ENCODE data around the gene CCNF.
"Not testable (repeated sequence)": the region's sequence is repeated elsewhere in the genome, so short reads cannot be mapped to it uniquely, and the experiment has no call there.

The CCNF gene

DNA sequence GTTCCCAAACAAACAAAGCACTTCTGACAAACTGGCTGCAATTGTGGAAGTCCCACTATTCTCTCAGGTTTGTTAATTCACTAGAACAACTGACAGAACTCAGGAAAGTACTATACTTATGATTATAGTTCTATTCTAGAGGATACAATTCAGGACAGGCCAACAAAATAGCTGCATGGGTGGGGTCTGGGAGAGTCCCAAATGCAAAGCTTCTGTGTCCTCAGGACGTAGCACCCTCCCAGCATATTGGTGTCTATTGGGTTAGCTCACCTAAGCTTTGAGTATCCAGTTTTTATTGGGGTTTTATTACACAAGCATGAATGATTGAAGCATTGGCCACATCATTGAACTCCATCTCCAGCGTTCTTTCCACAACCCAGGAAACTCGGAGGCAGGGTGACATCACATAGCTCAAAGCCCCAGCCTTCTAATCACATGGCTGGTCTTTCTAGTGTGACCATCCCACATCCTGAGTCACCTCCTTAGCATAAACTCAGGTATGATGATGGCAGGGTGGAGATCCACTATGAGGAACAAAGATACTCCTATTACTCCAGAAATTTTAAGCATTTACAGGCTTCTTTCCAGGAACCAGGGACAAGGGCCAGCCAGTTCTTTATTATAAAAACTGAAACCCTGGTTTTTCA, 43.9 kb upstream of the CCNF start:
- no peaks in the 10 kb centered on the region for H3K27me3 ChIP-seq (ENCODE audit: insufficient read depth, poor library complexity, severe bottlenecking)

DNA sequence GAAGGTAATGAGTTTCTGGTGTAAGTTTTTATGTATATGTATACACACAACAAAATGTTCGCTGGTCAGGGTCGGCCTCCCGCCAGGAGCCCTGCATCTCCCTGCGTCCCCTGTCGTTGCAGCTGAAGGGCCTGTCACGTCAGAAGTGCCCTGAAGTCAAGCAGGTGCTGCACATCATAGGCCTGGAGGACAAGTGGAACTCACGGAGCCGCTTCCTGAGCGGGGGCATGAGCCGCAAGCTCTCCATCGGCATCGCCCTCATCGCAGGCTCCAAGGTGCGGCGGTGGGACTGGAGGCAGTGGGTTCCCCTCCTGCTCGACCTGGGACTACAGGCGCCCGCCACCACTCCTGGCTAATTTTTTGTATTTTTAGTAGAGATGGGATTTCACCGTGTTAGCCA, 43.3 kb upstream of the CCNF start:
- H3K27ac ChIP-seq (replicated peaks); DNase-seq (ENCODE audit: low read depth in 1 of 2, low spot score in 1 of 2); H3K4me3 ChIP-seq (replicated peaks; ENCODE audit: insufficient read depth, low read length); H3K27me3 ChIP-seq (ENCODE audit: insufficient read depth, poor library complexity, severe bottlenecking): not testable (repeated sequence)

More for the DNA sequence above, 43.9 kb upstream of the CCNF start:
- no peak for DNase-seq (ENCODE audit: low read depth in 1 of 2, low spot score in 1 of 2)
- H3K27ac ChIP-seq (replicated peaks) = no peak overlapping the region
- TF ChIP-seq, protein P1, sequence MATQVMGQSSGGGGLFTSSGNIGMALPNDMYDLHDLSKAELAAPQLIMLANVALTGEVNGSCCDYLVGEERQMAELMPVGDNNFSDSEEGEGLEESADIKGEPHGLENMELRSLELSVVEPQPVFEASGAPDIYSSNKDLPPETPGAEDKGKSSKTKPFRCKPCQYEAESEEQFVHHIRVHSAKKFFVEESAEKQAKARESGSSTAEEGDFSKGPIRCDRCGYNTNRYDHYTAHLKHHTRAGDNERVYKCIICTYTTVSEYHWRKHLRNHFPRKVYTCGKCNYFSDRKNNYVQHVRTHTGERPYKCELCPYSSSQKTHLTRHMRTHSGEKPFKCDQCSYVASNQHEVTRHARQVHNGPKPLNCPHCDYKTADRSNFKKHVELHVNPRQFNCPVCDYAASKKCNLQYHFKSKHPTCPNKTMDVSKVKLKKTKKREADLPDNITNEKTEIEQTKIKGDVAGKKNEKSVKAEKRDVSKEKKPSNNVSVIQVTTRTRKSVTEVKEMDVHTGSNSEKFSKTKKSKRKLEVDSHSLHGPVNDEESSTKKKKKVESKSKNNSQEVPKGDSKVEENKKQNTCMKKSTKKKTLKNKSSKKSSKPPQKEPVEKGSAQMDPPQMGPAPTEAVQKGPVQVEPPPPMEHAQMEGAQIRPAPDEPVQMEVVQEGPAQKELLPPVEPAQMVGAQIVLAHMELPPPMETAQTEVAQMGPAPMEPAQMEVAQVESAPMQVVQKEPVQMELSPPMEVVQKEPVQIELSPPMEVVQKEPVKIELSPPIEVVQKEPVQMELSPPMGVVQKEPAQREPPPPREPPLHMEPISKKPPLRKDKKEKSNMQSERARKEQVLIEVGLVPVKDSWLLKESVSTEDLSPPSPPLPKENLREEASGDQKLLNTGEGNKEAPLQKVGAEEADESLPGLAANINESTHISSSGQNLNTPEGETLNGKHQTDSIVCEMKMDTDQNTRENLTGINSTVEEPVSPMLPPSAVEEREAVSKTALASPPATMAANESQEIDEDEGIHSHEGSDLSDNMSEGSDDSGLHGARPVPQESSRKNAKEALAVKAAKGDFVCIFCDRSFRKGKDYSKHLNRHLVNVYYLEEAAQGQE (IDR thresholded peaks at IDR 0.05; ENCODE audit: insufficient replicate concordance, low read depth) = no peak
- TF ChIP-seq, protein P2, sequence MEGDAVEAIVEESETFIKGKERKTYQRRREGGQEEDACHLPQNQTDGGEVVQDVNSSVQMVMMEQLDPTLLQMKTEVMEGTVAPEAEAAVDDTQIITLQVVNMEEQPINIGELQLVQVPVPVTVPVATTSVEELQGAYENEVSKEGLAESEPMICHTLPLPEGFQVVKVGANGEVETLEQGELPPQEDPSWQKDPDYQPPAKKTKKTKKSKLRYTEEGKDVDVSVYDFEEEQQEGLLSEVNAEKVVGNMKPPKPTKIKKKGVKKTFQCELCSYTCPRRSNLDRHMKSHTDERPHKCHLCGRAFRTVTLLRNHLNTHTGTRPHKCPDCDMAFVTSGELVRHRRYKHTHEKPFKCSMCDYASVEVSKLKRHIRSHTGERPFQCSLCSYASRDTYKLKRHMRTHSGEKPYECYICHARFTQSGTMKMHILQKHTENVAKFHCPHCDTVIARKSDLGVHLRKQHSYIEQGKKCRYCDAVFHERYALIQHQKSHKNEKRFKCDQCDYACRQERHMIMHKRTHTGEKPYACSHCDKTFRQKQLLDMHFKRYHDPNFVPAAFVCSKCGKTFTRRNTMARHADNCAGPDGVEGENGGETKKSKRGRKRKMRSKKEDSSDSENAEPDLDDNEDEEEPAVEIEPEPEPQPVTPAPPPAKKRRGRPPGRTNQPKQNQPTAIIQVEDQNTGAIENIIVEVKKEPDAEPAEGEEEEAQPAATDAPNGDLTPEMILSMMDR (IDR thresholded peaks at IDR 0.05; ENCODE audit: insufficient read depth, low read length) = no peak
- no peak for TF ChIP-seq POLR2AphosphoS5 (IDR thresholded peaks at IDR 0.05; ENCODE audit: low read depth)
- no peak for TF ChIP-seq SPI1 (IDR thresholded peaks at IDR 0.05; ENCODE audit: borderline replicate concordance, low read depth)
- TF ChIP-seq GABPA (IDR thresholded peaks at IDR 0.05; ENCODE audit: low read depth) = no peak
- no peak overlapping the region for H3K4me3 ChIP-seq (replicated peaks; ENCODE audit: insufficient read depth, low read length)

DNA sequence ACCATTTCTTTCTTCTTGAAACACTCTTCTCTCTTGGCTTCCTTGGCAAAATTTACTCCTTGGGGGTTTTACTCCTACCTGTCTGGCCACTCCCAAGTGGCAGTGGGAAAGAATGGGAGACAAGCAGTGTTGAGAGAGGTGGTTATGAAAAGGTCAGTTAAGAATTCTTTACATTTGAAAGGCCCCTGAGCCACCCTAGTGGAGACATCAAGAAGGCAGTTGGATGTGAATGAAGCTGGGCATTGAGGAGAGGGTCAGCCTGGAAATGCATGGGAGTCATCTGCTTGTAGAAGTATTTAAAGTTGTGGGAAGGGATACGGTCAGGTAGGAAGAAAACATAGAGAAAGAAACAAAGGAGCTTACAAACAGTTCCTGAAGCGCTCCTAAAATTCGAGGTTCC, 42.3 kb upstream of the CCNF start:
- Histone ChIP-seq H3K4me3 (replicated peaks; ENCODE audit: insufficient read depth, low read length) (no peak overlapping the region), H3K27me3 (ENCODE audit: insufficient read depth, poor library complexity, severe bottlenecking) (no peaks in the 10 kb centered on the region), H3K27ac (replicated peaks) (no peak overlapping the region)
- TF ChIP-seq POLR2AphosphoS5 (IDR thresholded peaks at IDR 0.05; ENCODE audit: low read depth) (no peak), SPI1 (IDR thresholded peaks at IDR 0.05; ENCODE audit: borderline replicate concordance, low read depth) (no peak)
- TF ChIP-seq, protein P2 (IDR thresholded peaks at IDR 0.05; ENCODE audit: insufficient read depth, low read length) = no peak
- TF ChIP-seq, protein P1 (IDR thresholded peaks at IDR 0.05; ENCODE audit: insufficient replicate concordance, low read depth) = no peak
- no peak for DNase-seq (ENCODE audit: low read depth in 1 of 2, low spot score in 1 of 2)

DNA sequence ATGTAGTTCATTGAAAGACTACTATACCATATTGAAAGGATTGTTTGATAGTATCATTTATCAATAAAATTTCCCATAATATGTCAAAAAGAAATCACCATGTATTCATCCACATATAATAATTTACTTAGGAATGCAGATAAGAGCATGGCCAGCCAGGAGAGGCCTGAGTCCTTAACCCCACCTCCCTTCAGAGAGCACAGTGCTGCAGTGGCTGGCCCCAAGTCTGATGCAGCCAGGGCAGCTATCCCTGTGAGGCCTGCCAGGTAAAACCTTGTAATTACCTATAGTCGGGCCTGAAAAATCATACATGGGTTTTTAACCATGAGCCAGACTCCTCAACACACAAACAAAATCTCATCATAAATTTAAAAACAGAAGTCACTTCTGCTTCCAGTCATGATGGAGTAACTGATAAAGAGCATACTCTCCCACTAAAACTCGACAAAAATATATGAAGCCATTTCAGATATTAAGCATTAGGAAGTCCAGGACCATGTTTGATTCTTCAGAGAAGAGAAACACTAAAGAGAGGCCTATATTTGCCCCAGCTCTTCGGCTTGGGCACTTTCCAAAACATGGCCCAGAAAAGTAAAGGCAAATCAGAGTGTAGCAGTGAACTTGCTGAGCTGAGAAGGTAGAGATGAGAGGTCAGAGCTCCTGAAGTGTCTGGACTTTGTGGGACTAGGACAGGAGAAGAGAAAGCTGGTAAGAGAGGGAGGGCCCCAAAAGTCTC, 40.9 kb upstream of the CCNF start:
- H3K27me3 ChIP-seq (ENCODE audit: insufficient read depth, poor library complexity, severe bottlenecking) = no peaks in the 10 kb centered on the region
- DNase-seq (ENCODE audit: low read depth in 1 of 2, low spot score in 1 of 2) = no peak
- no peak overlapping the region for H3K4me3 ChIP-seq (replicated peaks; ENCODE audit: insufficient read depth, low read length)
- no peak overlapping the region for H3K27ac ChIP-seq (replicated peaks)
- TF ChIP-seq, protein P1 (IDR thresholded peaks at IDR 0.05; ENCODE audit: insufficient replicate concordance, low read depth) = no peak
- no peak for TF ChIP-seq SPI1 (IDR thresholded peaks at IDR 0.05; ENCODE audit: borderline replicate concordance, low read depth)
- no peak for TF ChIP-seq GABPA (IDR thresholded peaks at IDR 0.05; ENCODE audit: low read depth)
- TF ChIP-seq POLR2AphosphoS5 (IDR thresholded peaks at IDR 0.05; ENCODE audit: low read depth) = no peak
- TF ChIP-seq, protein P2 (IDR thresholded peaks at IDR 0.05; ENCODE audit: insufficient read depth, low read length) = no peak
